HL-60 (cell line): ENCODE measurements around the gene KLK13.

Experiments
- DNase-seq, 2 experiments: peaks; one replicate each; pipeline ENCODE4 v3.0.0-alpha.2; 2010 to 2020; ENCODE audit warnings: low read depth in 1 of 2, low spot score in 1 of 2
- H3K27ac ChIP-seq: fragments of 250-450 bp; sonication (Bioruptor Pico); replicated peaks from 2 replicates; pipeline ENCODE4 v1.5.1; 2020; ENCODE audit warnings: mild to moderate bottlenecking, moderate library complexity
- H3K27me3 ChIP-seq: fragments of 250-450 bp; sonication (Bioruptor Pico); 2 replicates; pipeline ENCODE4 v1.5.1; 2021; ENCODE audit warnings: mild to moderate bottlenecking, moderate library complexity; ENCODE audit not compliant: insufficient read depth, poor library complexity, severe bottlenecking
- H3K4me3 ChIP-seq: replicated peaks from 2 replicates; pipeline ENCODE4 v1.5.1; 2011; ENCODE audit warnings: mild to moderate bottlenecking, control low read depth, low read length; ENCODE audit not compliant: insufficient read depth
- CTCF ChIP-seq: IDR thresholded peaks from one replicate; pipeline ENCODE4 v1.5.1; 2011; ENCODE audit warnings: low read length, control low read depth, inconsistent platforms; ENCODE audit not compliant: insufficient read depth
- GABPA ChIP-seq: IDR thresholded peaks from 2 replicates; pipeline ENCODE4 v1.6.1; 2012; ENCODE audit warnings: low read depth
- POLR2AphosphoS5 ChIP-seq: IDR thresholded peaks from 2 replicates; pipeline ENCODE4 v1.6.1; 2012; ENCODE audit warnings: low read depth
- REST ChIP-seq: IDR thresholded peaks from 2 replicates; pipeline ENCODE4 v1.6.1; 2012; ENCODE audit warnings: low read depth; ENCODE audit not compliant: insufficient replicate concordance
- SPI1 ChIP-seq: IDR thresholded peaks from 2 replicates; pipeline ENCODE4 v1.6.1; 2012; ENCODE audit warnings: low read depth, mild to moderate bottlenecking, borderline replicate concordance

Gene KLK13

GRCh38 chr19:51012661-51013190, 52.2 kb downstream of the KLK13 start:
- H3K27me3 ChIP-seq = peaks cover 14% of the 10 kb centered on the region
- H3K4me3 ChIP-seq = no peak overlapping the region
- TF ChIP-seq CTCF (no peak), POLR2AphosphoS5 (no peak), GABPA (no peak), SPI1 (no peak), REST (no peak)
- DNase-seq = no peak
- H3K27ac ChIP-seq = no peak overlapping the region

- Histone ChIP-seq H3K4me3 (no peak overlapping the region), H3K27me3 (no peaks in the 10 kb centered on the region), H3K27ac (no peak overlapping the region)
- TF ChIP-seq GABPA = no peak
- TF ChIP-seq POLR2AphosphoS5 = no peak
- no peak for TF ChIP-seq SPI1
- no peak for TF ChIP-seq REST
- no peak for TF ChIP-seq CTCF
- no peak for DNase-seq
Measured at GRCh38 chr19:51010066-51010795, 54.7 kb downstream of the KLK13 start.

- H3K27me3 ChIP-seq = no peaks in the 10 kb centered on the region
- no peak for TF ChIP-seq GABPA
- TF ChIP-seq CTCF = no peak
- no peak for TF ChIP-seq SPI1
- TF ChIP-seq REST = no peak
- no peak for TF ChIP-seq POLR2AphosphoS5
- DNase-seq = no peak
- H3K4me3 ChIP-seq = no peak overlapping the region
- no peak overlapping the region for H3K27ac ChIP-seq
Measured at GRCh38 chr19:51009061-51009891, 55.6 kb downstream of the KLK13 start.
